Osteoblast (primary cell): ENCODE results near the gene SLC2A13. TPM values are rescaled to one million over a fixed set of nuclear protein-coding genes. Genes with fewer than 3 reads are reported as not detected.

Experiments used
- DNase-seq: peaks from one replicate; pipeline ENCODE4 v3.0.0; 2011; ENCODE audit warnings: low spot score, mixed read lengths; ENCODE audit not compliant: insufficient read length; ENCODE audit errors: missing footprints
- H2AFZ ChIP-seq: 2 replicates; pipeline ENCODE4 v1.6.0; 2011; ENCODE audit warnings: mild to moderate bottlenecking, low read length
- H3K27ac ChIP-seq: 2 replicates; pipeline ENCODE4 v1.5.1; 2011; ENCODE audit warnings: mild to moderate bottlenecking, low read depth, low read length, moderate library complexity
- H3K27me3 ChIP-seq: 2 replicates; pipeline ENCODE4 v1.6.0; 2012; ENCODE audit warnings: mild to moderate bottlenecking, control low read depth, inconsistent platforms, low read length, moderate library complexity; ENCODE audit not compliant: insufficient read depth
- H3K36me3 ChIP-seq: 2 replicates; pipeline ENCODE4 v1.5.1; 2011; ENCODE audit warnings: mild to moderate bottlenecking, low read length, control low read depth, moderate library complexity; ENCODE audit not compliant: insufficient read depth
- H3K4me1 ChIP-seq: 2 replicates; pipeline ENCODE4 v1.5.1; 2011; ENCODE audit warnings: mild to moderate bottlenecking, low read length, control low read depth, moderate library complexity; ENCODE audit not compliant: insufficient read depth
- H3K4me2 ChIP-seq: 2 replicates; pipeline ENCODE4 v1.6.0; 2011; ENCODE audit warnings: mild to moderate bottlenecking, low read length; ENCODE audit not compliant: insufficient read depth
- H3K4me3 ChIP-seq: fragments of 200-600 bp; sonication (generic); 3 replicates; pipeline ENCODE4 v1.5.1; 2012; ENCODE audit warnings: mild to moderate bottlenecking, low read length, inconsistent platforms; ENCODE audit not compliant: insufficient read depth
- H3K79me2 ChIP-seq: 2 replicates; pipeline ENCODE4 v1.6.0; 2012; ENCODE audit warnings: mild to moderate bottlenecking, low read length, control low read depth, inconsistent platforms; ENCODE audit not compliant: insufficient read depth
- H3K9me3 ChIP-seq: 2 replicates; pipeline ENCODE4 v1.5.1; 2011; ENCODE audit warnings: low read depth, low read length, control low read depth
- H4K20me1 ChIP-seq: 2 replicates; pipeline ENCODE4 v1.6.0; 2012; ENCODE audit warnings: mild to moderate bottlenecking, low read length, control low read depth; ENCODE audit not compliant: insufficient read depth
- CTCF ChIP-seq: IDR thresholded peaks from 2 replicates; pipeline ENCODE4 v1.5.1; 2011; ENCODE audit warnings: mild to moderate bottlenecking, low read depth, low read length, moderate library complexity; ENCODE audit errors: extremely low read depth
- total RNA-seq: library from RNA; depleted of rRNA; stranded (reverse); fragments of >200 nt; gene quantifications from 2 replicates; pipeline ENCODE4 v1.2.3, GENCODE V29; 2012

Gene SLC2A13
- total RNA-seq, 1 donor, result 12.3 TPM

DNA sequence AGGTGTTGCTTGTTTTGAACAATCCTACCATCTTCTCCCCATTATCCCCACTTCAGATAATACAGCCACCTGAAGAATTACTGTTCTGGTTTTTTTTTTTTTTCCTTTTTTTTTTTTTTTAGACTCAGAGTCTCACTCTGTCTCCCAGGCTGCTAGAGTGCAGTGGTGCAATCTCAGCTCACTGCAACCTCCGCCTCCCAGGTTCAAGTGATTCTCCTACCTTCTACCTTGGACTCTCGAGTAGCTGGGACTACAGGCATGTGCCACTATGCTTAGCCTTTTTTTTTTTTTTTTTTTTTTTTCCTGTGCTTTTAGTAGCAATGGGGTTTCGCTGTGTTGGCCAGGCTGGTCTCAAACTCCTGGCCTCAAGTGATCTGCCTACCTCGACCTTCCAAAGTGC, 306.9 kb downstream of the SLC2A13 start:
- Histone ChIP-seq H2AFZ (no peak overlapping the region), H3K4me2 (no peak overlapping the region), H3K27me3 (no peaks in the 10 kb centered on the region), H3K27ac (no peak overlapping the region), H4K20me1 (no peaks in the 10 kb centered on the region), H3K36me3 (no peaks in the 10 kb centered on the region), H3K4me3 (no peak overlapping the region), H3K9me3 (no peaks in the 10 kb centered on the region), H3K4me1 (no peaks in the 10 kb centered on the region), H3K79me2 (no peaks in the 10 kb centered on the region)
- DNase-seq, result no peak
- TF ChIP-seq CTCF, result no peak

GRCh38 chr12:39798429-39798828, 307.5 kb downstream of the SLC2A13 start:
- H2AFZ ChIP-seq, result no peak overlapping the region
- no peak overlapping the region for H3K27ac ChIP-seq
- no peaks in the 10 kb centered on the region for H3K79me2 ChIP-seq
- H3K4me3 ChIP-seq, result no peak overlapping the region
- no peaks in the 10 kb centered on the region for H4K20me1 ChIP-seq
- no peaks in the 10 kb centered on the region for H3K36me3 ChIP-seq
- no peak for TF ChIP-seq CTCF
- H3K4me1 ChIP-seq, result no peaks in the 10 kb centered on the region
- no peaks in the 10 kb centered on the region for H3K9me3 ChIP-seq
- DNase-seq, result no peak
- no peaks in the 10 kb centered on the region for H3K27me3 ChIP-seq
- no peak overlapping the region for H3K4me2 ChIP-seq

DNA sequence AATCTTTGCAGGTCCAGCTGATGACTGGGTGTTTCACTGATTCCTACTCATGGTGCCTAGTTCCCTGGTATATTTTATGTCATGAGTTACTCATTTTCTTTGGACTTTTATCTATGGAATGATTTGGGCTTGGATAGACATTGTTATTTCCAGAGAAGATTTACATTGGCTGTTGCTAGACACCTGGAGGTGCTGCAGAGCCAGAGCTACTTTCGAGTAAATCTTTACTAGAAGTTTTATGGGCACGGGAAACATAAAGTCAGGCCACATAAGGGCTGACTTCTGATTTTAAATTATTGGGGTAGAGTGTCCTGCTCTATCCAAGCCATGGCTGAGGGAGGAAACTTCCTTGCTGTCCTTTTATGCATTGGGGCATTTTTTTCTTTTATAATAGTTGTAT, 310.4 kb downstream of the SLC2A13 start:
- no peaks in the 10 kb centered on the region for H3K27me3 ChIP-seq
- no peak for TF ChIP-seq CTCF
- DNase-seq, result no peak
- H3K9me3 ChIP-seq, result no peaks in the 10 kb centered on the region
- no peaks in the 10 kb centered on the region for H4K20me1 ChIP-seq
- H3K4me1 ChIP-seq, result no peaks in the 10 kb centered on the region
- H3K27ac ChIP-seq, result no peak overlapping the region
- no peak overlapping the region for H3K4me3 ChIP-seq
- H2AFZ ChIP-seq, result no peak overlapping the region
- H3K36me3 ChIP-seq, result no peaks in the 10 kb centered on the region
- H3K4me2 ChIP-seq, result no peak overlapping the region
- H3K79me2 ChIP-seq, result no peaks in the 10 kb centered on the region

DNA sequence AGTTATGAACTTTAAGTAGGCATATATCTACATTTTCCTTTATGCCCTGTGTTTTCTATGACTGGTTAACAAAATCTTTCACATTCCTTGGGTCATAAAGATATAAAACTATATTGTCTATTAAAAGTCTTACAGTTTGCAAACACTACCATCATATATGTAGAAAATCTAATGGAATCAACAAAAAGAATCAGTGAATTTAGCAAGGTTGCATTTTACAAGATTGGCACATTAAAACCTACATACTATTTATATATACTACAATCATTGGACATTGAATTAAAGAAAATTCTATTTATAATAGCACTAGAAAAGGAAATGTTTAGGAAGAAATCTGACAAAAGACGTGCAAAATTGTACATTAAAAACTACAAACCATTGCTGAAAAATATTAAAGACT, 312.9 kb downstream of the SLC2A13 start:
- Histone ChIP-seq H3K9me3 (no peaks in the 10 kb centered on the region), H2AFZ (no peak overlapping the region)
- no peak for TF ChIP-seq CTCF

More for the DNA sequence above, 312.9 kb downstream of the SLC2A13 start:
- Histone ChIP-seq H3K4me1 (no peaks in the 10 kb centered on the region), H4K20me1 (no peaks in the 10 kb centered on the region), H3K27me3 (no peaks in the 10 kb centered on the region), H3K27ac (no peak overlapping the region), H3K4me2 (no peak overlapping the region), H3K36me3 (no peaks in the 10 kb centered on the region), H3K4me3 (no peak overlapping the region), H3K79me2 (no peaks in the 10 kb centered on the region)
- no peak for DNase-seq
